G401 (cell line): ENCODE measurements around the gene GSTT4. TPM values are rescaled to one million over a fixed set of nuclear protein-coding genes. Genes with fewer than 3 reads are reported as not detected.
"Not testable (repeated sequence)": the region's sequence is repeated elsewhere in the genome, so short reads cannot be mapped to it uniquely, and the experiment has no call there.

Source experiments
- DNase-seq: peaks from one replicate; pipeline ENCODE4 v3.0.0-alpha.2; 2015; ENCODE audit warnings: low spot score
- in situ Hi-C: cut with HindIII; loops from 2 replicates; pipeline ENCODE4 v1.10.0; 2016; ENCODE audit warnings: low sequenced_read_pairs, mixed read lengths
- total RNA-seq: library from RNA; depleted of rRNA; stranded (reverse); fragments of >200 nt; shearing (Covaris generic); gene quantifications from 2 replicates; pipeline ENCODE4 v1.2.3, GENCODE V29; 2014

Gene GSTT4
- total RNA-seq, 1 experiment from 2014 or later: not detected

GRCh38 chr22:23997092-23997491 is 8.2 kb downstream of the GSTT4 start:
- DNase-seq: no peak
- in situ Hi-C loops: no loop called here

- DNase-seq, in situ Hi-C loops: not testable (repeated sequence)
These were observed 11.6 kb downstream of the GSTT4 start for GRCh38 chr22:23993581-23994177.

- in situ Hi-C loops, DNase-seq: not testable (repeated sequence)
These were observed 12.2 kb downstream of the GSTT4 start for GRCh38 chr22:23993080-23993479.

- in situ Hi-C loops, DNase-seq: not testable (repeated sequence)
These were observed 15.5 kb downstream of the GSTT4 start for GRCh38 chr22:23989583-23990244.

- in situ Hi-C loops, DNase-seq: not testable (repeated sequence)
These were observed 18.6 kb downstream of the GSTT4 start for GRCh38 chr22:23986538-23987178.

GRCh38 chr22:23986089-23986488 is 19.2 kb downstream of the GSTT4 start:
- DNase-seq, in situ Hi-C loops: not testable (repeated sequence)

- in situ Hi-C loops: no loop called here
These were observed 20.8 kb downstream of the GSTT4 start for GRCh38 chr22:23984430-23984829.

GRCh38 chr22:23980567-23980966 is 24.7 kb downstream of the GSTT4 start:
- in situ Hi-C loops, DNase-seq: not testable (repeated sequence)

More at GRCh38 chr22:23984430-23984829, 20.8 kb downstream of the GSTT4 start:
- DNase-seq: no peak

GRCh38 chr22:23979557-23980240 is 25.6 kb downstream of the GSTT4 start, which contains the start of gene GSTT2:
TSS of gene GSTT2 (plus strand) at chr22:23980134.
- in situ Hi-C loops, DNase-seq: not testable (repeated sequence)

- in situ Hi-C loops, DNase-seq: not testable (repeated sequence)
These were observed 27.9 kb downstream of the GSTT4 start for GRCh38 chr22:23977304-23977703.

- DNase-seq, in situ Hi-C loops: not testable (repeated sequence)
These were observed 30.4 kb downstream of the GSTT4 start for GRCh38 chr22:23974836-23975352.

- in situ Hi-C loops, DNase-seq: not testable (repeated sequence)
These were observed 30.9 kb downstream of the GSTT4 start, which contains the start of gene DDT for GRCh38 chr22:23974345-23974744. TSS of gene DDT (minus strand) at chr22:23974441. CDS start at chr22:23974414, 27 bp downstream.

GRCh38 chr22:23971927-23972326 is 33.3 kb downstream of the GSTT4 start:
- in situ Hi-C loops, DNase-seq: not testable (repeated sequence)

GRCh38 chr22:23970816-23971486 is 34.3 kb downstream of the GSTT4 start:
- no peak for DNase-seq
- in situ Hi-C loops: no loop called here

GRCh38 chr22:23970201-23970641 is 35.0 kb downstream of the GSTT4 start:
- in situ Hi-C loops: no loop called here
- no peak for DNase-seq

GRCh38 chr22:23969071-23969470 is 36.2 kb downstream of the GSTT4 start:
- in situ Hi-C loops: no loop called here
- no peak for DNase-seq

GRCh38 chr22:23966568-23966967 is 38.7 kb downstream of the GSTT4 start, which contains the start of gene DDTL:
TSS of gene DDTL (plus strand) at chr22:23966888. CDS start at chr22:23966915, 27 bp downstream.
- in situ Hi-C loops, DNase-seq: not testable (repeated sequence)

GRCh38 chr22:23966094-23966493 is 39.2 kb downstream of the GSTT4 start:
- DNase-seq, in situ Hi-C loops: not testable (repeated sequence)
